Bone marrow (tissue), 2 donors: Measurements from ENCODE around the gene GRHPR.
A peak's percentile ranks its signal among the peaks of the same experiment; 100 is the strongest.
"Not testable (repeated sequence)": the region's sequence is repeated elsewhere in the genome, so short reads cannot be mapped to it uniquely, and the experiment has no call there.

Experiments used
- DNase-seq, 2 donors: peaks; one replicate each; lab custom pipeline; 2025; lab: John Stamatoyannopoulos, UW

Gene GRHPR

DNA sequence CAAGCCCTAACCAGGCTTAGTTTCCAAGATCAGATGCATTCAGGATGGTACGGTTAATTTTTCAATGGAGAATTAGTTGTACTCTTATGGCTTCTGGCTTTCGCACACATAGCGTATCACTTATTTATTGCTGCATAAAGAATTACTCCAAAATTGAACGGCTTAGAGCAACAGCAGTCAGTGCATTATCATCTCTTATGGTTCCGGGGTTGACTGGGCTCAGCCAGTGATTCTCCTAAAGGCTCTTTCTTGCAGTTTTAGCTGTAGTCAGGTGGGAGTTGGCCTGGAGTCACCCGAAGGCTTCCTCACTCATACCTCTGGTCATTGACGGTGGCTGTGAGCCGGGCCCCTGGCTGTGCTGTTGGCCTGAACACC is 595 bp upstream of the GRHPR start:
- no peak for DNase-seq

DNA sequence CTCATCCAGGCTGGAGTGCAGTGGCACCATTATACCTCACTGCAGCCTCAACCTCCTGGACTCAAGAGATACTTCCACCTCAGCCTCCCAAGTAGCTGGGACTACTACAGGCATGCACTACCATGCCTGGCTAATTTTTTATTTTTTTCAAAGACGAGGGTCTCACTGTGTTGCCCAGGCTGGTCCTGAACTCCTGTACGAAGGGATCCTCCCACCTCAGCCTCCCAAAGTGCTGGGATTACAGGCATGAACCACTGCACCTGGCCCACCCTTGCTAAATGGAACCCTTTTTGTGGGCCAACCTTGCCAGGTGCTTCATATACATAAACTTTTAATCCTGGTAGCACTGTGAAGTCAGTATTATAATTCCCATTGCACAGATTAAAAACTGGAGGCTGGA is 1.0 kb downstream of the GRHPR start:
- no peak for DNase-seq

DNA sequence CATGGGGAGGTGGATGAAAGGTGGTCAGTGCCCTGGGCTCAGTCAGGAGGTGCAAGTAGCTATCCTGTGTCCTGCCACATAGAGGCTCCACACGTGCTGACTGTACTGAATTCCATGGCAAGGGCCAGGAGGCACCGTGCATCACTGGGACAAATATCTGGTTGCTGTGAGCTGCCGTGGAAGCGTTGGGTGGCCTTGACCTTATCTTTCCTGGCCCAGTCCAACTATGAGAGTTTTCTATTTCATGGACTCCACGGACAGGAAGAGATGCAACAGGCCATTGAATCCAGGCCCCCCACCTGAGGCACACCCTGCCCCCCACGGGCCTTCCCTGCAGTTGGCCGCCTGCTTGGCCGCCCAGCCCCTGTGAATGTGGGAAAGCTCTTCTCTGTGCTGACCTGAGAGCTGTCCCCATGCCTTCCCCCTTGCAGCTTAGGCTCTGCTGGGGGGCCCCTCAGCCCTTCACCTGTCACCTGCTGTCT is 1.7 kb downstream of the GRHPR start:
- DNase-seq = no peak

DNA sequence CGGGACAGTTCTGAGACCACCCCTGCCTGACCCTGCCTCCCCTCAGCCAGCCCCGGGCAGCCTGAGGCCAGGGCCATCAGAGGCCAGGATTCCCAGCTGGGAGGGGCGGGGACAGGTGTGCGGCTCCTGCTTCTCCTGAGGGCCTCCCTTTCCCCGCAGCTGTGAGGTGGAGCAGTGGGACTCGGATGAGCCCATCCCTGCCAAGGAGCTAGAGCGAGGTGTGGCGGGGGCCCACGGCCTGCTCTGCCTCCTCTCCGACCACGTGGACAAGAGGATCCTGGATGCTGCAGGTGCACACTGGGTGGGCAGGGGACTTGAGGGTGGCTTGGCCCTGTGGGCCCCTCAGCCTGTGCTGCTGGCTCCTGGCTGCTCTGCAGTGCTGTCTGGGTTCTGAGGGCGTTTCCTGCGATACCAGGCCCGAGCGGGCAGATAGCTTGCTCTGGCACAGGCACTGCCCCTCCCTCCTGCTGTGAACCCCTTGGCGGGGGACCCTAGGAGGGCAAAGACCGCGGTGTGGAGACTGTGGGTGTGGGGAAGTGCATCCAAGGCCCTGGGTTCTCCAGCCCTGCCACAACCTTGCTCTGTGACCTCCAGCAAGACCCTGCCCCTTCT is 2.3 kb downstream of the GRHPR start:
- DNase-seq = no peak

DNA sequence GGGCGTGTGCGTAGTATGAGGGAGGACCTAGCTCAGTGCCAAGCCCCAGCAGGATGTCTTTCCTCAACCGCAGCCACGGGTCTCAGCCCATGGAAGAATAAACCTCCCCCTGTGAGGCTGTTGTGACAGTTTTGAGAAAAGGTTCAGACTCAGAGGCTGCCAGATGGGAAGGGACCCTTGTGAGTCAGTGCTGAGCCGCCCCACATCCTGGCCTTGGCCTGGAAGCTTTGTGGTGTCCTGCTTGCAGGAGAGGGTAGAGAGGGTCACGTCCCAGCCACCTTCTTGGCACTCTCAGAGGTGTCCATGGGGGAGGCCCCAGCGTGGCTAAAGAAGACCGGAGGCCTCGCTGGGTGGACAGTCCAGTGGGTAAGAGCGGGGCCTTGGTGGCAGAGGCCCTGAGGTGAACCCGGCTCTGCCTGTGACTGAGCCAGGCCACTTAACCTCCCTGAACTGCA is 2.8 kb downstream of the GRHPR start:
- DNase-seq = no peak

DNA sequence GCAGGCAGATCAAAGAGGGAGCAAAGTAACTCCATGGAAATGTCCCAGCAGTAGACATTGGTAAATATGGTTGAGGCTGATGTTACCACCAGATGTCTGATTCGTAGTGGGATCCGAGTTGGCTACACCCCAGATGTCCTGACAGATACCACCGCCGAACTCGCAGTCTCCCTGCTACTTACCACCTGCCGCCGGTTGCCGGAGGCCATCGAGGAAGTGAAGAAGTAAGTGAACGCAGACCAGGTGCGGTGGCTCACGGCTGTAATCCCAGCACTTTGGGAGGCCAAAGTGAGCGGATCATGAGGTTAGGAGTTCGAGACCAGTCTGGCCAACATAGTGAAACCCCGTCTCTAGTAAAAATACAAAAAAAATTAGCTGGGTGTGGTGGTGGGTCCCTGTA is 3.9 kb downstream of the GRHPR start:
- DNase-seq = not testable (repeated sequence)

DNA sequence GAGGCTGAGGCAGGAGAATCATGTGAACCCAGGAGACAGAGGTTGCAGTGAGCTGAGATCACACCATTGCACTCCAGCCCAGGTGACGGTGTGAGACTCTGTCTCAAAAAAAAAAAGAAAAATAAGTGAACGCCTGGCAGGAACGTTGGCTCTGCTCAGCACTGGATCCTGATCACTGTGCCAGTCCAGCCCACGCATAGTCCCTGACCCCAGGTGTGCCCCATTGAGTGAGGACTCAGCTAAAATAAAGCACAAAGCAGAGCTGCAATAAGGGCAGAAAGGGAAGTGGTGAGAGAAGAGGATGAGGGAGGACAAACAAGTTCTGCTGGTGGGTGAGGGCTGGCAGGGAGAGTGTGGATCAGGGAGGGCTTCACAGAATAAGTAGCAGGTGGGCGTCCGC is 4.3 kb downstream of the GRHPR start:
- DNase-seq = peak in 1 of 2 donors; percentile 9

DNA sequence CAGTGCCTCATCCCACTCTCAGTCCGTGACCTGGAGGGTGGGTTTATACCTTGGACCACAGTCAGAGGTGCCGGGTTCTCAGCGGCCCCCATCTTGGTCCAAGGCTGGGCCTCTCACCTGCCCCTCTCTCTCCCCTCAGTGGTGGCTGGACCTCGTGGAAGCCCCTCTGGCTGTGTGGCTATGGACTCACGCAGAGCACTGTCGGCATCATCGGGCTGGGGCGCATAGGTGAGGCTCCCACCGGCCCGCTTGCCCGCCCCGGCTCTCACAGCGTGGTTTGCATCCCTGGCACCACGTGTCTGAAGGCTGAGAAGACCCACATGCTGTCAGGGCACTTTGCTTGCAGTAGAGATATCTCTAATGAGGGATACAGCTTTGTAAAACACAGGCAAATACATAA is 5.8 kb downstream of the GRHPR start:
- DNase-seq = no peak

DNA sequence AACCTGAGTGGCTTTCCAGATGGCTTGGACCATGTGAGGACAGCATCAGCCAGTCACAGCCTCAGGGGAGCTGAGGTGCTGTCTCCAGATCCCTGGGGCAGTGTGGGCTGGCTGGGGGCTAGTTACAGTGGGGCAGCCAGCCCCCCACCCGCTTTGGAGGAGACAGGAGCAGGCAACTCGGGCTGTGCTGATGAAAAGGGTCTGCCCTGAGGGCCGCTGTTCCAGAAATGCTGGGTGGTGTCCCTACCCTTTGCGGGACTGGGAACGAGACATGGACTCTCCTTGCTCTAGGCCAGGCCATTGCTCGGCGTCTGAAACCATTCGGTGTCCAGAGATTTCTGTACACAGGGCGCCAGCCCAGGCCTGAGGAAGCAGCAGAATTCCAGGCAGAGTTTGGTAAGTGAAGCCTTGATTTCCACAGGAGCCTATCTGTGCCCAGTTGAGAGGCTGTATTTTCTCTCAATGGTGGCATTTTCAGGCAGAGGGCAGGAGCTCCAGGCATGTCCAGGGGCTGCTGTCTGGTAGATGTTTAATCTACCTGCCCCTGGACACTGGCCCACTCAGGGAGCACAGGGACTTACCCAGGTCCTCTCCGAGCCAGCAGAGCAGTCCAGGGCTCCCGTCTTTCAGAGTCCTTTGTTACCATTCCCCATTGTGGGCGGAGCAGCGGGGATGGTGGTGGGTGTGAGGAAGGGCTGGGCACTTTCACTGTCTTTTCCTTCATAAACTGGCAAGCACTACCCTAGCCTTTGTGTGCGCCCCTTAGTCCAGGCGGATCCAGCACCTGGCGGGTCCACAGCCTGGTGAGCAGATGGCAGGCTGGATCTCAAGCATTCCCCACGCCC is 7.2 kb downstream of the GRHPR start:
- no peak for DNase-seq

DNA sequence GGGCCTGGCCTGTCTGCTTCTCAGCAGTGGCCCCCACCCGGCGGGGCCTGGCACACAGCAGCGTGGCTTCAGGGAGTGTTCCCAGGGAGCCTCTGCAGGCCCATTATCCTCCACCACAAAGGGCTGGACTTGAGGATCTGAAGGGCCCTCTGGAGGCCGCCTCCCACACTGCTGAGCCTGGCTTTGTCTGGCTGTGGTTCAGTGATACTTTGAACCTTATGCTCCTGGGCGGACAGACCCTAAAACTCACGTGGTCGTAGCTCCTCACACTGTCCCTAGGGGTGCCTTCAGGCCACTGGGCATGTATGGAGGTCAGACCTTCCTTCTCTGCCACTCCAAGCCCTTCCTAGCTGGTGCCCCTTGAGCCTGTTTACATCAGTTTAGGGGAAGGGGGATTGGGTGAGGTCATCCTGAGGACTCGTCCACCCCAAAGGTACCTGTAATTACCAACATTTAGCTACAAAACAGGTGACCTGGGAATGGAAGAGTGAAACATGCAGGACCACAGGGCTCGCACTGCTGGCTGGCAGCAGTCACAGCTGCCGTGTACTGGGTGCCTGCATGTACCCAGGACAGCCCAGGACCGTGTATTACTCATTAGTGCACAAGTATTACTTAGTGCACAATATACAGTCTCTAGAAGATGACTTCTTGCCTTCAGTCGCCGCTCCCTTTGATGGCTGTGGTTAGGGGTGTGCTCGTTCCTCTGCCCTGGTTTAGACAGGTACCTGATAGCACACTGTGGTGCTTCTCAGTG is 8.5 kb downstream of the GRHPR start:
- no peak for DNase-seq

DNA sequence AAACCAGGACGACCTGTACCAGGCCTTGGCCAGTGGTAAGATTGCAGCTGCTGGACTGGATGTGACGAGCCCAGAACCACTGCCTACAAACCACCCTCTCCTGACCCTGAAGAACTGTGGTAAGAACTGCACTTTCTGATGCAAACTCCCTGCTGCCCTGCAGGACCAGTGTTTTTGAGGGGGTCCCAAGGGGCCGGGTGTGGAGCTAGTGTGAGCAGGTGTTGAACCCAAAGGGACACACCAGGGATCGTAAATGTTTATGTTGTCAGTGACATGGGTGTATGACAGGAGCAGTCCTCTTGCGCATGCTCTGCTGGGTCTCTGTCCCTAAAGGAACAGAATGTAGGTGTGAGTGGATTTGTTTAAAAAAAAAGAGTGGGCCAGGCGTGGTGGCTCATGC is 9.5 kb downstream of the GRHPR start:
- no peak for DNase-seq

DNA sequence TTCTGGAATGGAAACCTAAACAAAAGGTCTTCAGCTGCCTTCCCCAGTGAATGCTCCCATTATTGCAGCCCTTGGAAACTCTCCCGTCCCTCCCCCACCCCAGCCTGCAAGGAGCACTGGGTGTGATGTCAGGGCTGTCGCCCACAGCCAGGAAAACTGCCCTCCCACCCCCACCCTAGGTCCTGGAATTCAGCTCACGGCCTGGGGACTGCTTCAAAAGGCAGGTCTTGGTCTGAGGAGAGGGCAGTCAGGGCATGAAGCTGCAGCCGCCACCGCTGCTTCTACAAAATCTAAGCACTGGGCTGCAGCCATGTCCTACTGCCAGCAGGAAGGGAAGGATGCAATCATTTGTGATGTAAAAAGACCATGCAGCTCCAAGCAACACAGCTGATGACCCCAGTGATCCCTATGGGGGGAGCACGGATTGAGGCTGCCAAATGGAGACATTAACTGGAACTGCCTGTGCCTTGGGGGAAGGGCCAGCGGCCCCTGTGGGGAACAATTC is 11.4 kb downstream of the GRHPR start:
- no peak for DNase-seq

DNA sequence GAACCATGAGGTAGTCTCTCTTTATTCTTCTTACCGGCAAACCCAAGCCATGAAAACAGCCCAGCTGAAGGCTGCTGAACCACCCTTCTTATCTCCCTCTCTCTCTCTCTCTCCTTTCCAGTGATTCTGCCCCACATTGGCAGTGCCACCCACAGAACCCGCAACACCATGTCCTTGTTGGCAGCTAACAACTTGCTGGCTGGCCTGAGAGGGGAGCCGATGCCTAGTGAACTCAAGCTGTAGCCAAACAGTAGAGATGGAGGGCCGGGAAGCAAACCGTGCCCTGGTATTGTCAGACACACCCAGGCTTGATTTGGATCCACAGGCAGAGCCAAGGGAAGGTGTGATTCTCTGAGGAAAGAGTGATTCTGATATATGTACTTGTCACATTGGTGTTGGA is 14.0 kb downstream of the GRHPR start:
- DNase-seq = no peak

DNA sequence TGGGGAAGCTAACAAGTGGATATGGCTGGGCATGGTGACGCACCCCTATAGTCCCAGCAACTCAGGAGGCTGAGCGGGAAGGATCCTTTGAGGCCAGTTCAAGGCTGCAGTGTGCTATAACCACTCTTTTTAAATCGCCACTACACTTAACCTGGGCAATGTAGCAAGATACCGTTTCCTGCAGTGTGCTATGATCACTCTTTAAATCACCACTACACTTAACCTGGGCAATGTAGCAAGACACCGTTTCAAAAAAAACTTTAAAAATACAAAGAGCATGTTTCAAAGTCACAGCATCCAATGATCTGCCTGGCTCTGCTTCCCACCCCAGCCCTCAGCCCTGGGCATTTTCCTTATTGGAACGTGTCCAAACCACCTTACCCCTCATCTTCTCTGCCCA is 14.5 kb downstream of the GRHPR start:
- DNase-seq = no peak

DNA sequence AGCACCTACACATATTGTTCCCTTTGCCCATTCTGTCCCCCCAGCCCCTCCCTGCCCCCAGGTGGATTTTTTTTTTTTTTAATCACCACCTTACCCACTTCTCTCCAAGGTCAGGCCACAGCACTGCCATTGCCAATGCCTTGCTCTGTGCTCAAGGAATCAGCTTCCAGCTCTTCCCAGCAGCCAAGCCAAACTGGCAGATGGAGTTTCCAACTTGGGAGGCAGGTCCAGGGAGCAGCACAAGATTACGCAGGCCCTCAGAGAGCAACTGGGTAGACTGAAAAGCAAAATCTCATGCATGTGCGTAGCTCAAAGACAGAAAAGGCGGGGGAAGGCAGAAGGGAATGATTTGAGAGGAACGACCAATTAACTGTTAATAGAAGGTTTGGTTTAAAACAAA is 15.1 kb downstream of the GRHPR start:
- DNase-seq = no peak

DNA sequence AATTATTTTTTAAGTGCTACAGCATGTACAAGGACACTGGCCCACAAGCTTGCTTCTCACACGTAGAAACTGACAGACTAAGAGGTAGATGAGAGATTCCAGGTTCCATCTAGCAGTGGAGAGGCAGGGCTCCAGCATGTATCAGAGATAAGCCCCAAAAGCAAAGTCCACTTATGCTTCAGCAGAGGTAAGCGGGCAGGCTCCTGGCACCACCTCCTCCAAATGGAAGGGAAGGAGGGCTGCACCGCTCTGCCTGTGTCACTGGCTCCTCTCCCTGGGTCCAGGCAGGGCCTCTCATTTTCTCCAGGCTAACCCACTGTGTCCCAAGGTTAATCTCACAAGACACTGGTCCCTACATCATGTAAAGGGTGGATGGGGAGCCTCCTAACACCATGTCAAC is 15.9 kb downstream of the GRHPR start:
- no peak for DNase-seq

DNA sequence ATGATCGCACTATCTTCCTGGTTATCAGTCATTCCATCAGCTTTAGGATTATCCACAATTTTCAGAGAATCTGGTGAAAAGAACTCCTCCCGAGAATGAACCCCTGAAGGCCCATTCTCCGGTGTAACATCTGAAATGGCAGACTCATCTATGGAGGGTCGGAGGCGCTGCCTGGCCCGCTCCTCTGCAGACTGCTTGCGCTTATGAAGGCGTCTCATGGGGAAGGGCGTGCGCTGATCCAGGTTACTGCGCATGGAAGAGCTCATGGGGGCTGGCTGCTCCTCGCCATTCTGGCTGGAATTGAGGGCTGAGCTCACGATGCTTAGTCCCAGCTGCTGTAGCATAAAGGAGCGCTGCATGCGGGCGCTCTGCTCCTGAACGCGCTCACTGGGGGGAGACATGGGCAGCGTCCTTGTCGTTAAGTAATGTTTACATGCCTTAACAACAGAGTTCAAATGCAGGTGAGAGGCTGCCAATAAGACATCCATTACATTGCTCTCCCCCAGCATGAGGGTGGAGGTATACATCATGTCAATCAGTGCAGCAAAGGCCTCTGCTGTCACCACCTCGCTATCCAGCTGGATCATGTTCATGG is 19.4 kb downstream of the GRHPR start:
- DNase-seq = no peak

DNA sequence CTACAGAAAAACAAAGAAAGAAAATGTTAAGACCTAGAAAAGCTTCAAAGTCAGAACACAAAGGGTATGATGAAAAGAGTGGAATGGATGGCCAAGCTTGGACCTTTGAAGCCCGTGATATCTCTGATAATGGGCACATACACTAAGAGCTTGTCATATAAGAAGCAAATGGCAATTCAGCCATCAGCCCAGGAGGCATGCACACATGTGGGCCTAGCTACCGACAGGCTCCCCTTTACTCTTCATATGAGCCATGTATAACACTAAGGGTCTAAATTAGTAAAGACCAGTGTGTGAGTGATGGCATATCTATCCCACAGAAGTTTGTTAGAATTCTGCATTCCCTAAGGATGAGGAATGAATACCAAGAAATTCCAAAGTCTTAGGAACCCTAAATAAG is 20.1 kb downstream of the GRHPR start:
- no peak for DNase-seq

DNA sequence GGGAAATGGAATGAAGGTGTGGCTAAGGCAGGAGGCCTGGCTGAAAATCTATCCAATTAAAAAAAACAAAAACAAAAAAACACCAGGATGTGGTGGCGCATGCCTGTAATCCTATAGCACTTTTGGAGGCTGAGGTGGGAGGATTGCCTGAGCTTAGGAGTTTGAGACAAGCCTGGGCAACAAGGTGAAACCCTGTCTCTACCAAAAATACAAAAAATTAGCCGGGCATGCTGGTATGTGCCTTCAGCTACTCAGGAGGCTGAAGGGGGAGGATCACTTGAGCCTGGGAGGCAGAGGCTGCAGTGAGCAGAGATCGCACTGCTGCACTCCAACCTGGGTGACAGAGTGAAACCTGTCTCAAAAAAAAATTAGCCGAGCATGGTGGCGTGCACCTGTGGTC is 21.1 kb downstream of the GRHPR start:
- no peak for DNase-seq

DNA sequence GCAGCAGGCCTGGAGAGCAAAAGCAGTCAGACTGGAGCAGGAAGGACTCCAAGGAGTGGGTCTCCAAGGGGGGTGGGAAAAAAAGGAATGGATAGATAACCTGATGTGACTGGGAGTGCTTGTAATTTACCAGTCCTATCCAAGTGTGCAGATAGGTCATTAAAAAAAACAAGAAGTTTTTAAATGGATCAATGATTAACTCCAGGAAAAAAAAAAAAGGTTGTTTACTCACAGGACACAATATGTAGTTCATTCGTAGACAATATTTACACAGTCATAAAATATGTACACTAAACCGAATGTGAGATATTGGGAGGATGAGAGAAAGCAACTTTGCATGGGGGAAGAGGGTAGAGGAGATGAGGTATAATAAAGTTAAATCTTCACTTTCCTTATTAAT is 22.4 kb downstream of the GRHPR start:
- no peak for DNase-seq

DNA sequence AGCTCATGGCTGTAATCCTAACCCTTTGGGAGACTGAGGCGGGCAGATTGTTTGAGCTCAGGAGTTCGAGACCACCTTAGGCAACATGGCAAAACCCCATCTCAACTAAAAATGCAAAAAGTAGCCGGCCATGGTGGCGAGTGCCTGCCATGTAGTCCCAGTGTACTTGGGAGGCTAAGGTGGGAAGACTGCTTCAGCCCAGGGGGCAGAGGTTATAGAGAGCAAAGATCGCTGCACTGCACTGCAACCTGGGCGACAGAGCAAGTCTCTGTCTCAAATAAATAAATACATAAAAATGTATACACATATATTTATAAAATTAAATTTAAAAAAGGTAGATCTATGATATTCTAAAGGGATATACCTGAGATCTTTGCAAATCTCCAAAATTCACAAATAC is 23.3 kb downstream of the GRHPR start:
- DNase-seq = no peak

DNA sequence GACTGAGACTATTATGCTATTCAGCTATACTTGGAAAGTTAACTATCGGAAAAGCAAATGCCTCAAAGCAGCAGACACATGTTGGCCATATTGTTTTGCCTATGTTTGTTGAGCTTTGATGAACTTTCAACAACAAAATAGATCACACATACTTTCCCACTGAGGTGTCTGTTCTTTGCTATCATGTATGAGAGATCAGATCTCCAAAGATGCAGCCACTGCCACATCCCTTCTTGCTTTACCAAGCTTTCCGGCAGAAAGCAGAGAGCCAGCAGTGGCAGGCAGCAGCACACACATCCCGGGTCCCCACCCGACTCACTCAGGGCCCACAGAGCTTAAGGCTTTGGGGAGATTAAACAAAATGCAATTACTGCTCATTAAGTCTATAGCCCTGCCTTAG is 23.9 kb downstream of the GRHPR start:
- DNase-seq = no peak
